Activated naive CD8-positive, alpha-beta T cell treated with anti-CD3 and anti-CD28 coated beads, Interleukin-2, amount 10 ng/mL, durations not matched to agents 7 days and 5 days (primary cell): Measurements from ENCODE around the gene KMT2D. TPM values are rescaled to one million over a fixed set of nuclear protein-coding genes. Genes with fewer than 3 reads are reported as not detected.

Experiments
- ATAC-seq: fragments of 150-1000 bp; cut with Tn5 transposase; one replicate; pipeline ENCODE4 v1.10.0; 2021; ENCODE audit warnings: low read depth, moderate library complexity
- POLR2A ChIA-PET: fragments of 350-600 bp; sonication (Branson Sonifier 250); formaldehyde crosslinking; loops from one replicate; lab custom pipeline; 2021; ENCODE audit warnings: antibody characterized with exemption; lab: Charles Lee
- DNase-seq: peaks from one replicate; pipeline ENCODE4 v3.0.0; 2021
- H3K27ac Mint-ChIP-seq: one replicate; pipeline ENCODE4 v1.8.0; 2022; ENCODE audit warnings: mild to moderate bottlenecking, mixed read lengths
- H3K27me3 Mint-ChIP-seq: one replicate; pipeline ENCODE4 v1.8.0; 2022; ENCODE audit warnings: mild to moderate bottlenecking, moderate library complexity, mixed read lengths
- H3K36me3 Mint-ChIP-seq: one replicate; pipeline ENCODE4 v1.8.0; 2021; ENCODE audit warnings: mild to moderate bottlenecking, mixed read lengths
- H3K4me1 Mint-ChIP-seq: one replicate; pipeline ENCODE4 v1.8.0; 2021; ENCODE audit warnings: mixed read lengths
- H3K4me3 Mint-ChIP-seq: one replicate; pipeline ENCODE4 v1.8.0; 2022; ENCODE audit warnings: mild to moderate bottlenecking, moderate library complexity, mixed read lengths
- H3K9me3 Mint-ChIP-seq: one replicate; pipeline ENCODE4 v1.8.0; 2021; ENCODE audit warnings: mixed read lengths
- total RNA-seq, 2 experiments: library from RNA; stranded (reverse); gene quantifications; one replicate each; pipeline ENCODE4 v1.2.3, GENCODE V29; 2021

The KMT2D gene
- total RNA-seq, 2 experiments from 2014 or later: 123 to 129 TPM

- Mint-ChIP-seq H3K4me3 (peak within 1 kb of the TSS; percentile 52), H3K36me3 (peaks cover 10% of the 10 kb centered on the region), H3K27me3 (peaks cover 51% of the 10 kb centered on the region), H3K27ac (no peak within 1 kb of the TSS), H3K4me1 (peaks cover 30% of the 10 kb centered on the region), H3K9me3 (no peaks in the 10 kb centered on the region)
- DNase-seq (peak; percentile 38), ATAC-seq (no peak)
- POLR2A ChIA-PET: interaction anchor here (0.6 to 1.9 kb wide), 11 partner anchors 11 to 98 kb away, joined by 3 to 14 read pairs (median 4); partner anchors contain the start of genes RHEBL1, TUBA1A and TUBA1B
These were observed 33.8 kb upstream of the KMT2D start, which contains the start of gene DHH for GRCh38 chr12:49094160-49094974. Gene DHH (minus strand): TSS chr12:49094801. CDS start chr12:49094512, 289 bp downstream.

- POLR2A ChIA-PET: interaction anchor here (1.1 to 1.9 kb wide), 6 partner anchors 11 to 37 kb away, joined by 3 to 14 read pairs (median 4); partner anchors contain the start of gene TUBA1B
- Mint-ChIP-seq H3K9me3 (no peaks in the 10 kb centered on the region), H3K4me3 (peak overlapping the region; percentile 52), H3K4me1 (peaks cover 30% of the 10 kb centered on the region), H3K27ac (no peak overlapping the region), H3K36me3 (peaks cover 10% of the 10 kb centered on the region), H3K27me3 (peaks cover 57% of the 10 kb centered on the region)
- ATAC-seq: no peak
- no peak for DNase-seq
These were observed 33.2 kb upstream of the KMT2D start for GRCh38 chr12:49093792-49094159.

GRCh38 chr12:49092816-49093406 is 32.3 kb upstream of the KMT2D start:
- Mint-ChIP-seq H3K27me3 (peaks cover 62% of the 10 kb centered on the region), H3K4me1 (peaks cover 35% of the 10 kb centered on the region), H3K9me3 (no peaks in the 10 kb centered on the region), H3K27ac (no peak overlapping the region), H3K4me3 (no peak overlapping the region), H3K36me3 (peaks cover 10% of the 10 kb centered on the region)
- ATAC-seq (no peak), DNase-seq (no peak)
- POLR2A ChIA-PET: interaction anchor here (1.1 to 1.2 kb wide), 3 partner anchors 12 to 28 kb away, joined by 3 to 6 read pairs (median 3); no protein-coding TSS in a partner anchor

- H3K36me3 Mint-ChIP-seq: peaks cover 10% of the 10 kb centered on the region
- DNase-seq (peak; percentile 67), ATAC-seq (peak; percentile 23)
- H3K27me3 Mint-ChIP-seq: peaks cover 62% of the 10 kb centered on the region
- H3K4me3 Mint-ChIP-seq: peak overlapping the region; percentile 67
- H3K9me3 Mint-ChIP-seq: no peaks in the 10 kb centered on the region
- peaks cover 42% of the 10 kb centered on the region for H3K4me1 Mint-ChIP-seq
- H3K27ac Mint-ChIP-seq: no peak overlapping the region
- POLR2A ChIA-PET: interaction anchor here (1.2 to 1.3 kb wide), 3 partner anchors 23 to 39 kb away, joined by 4 to 7 read pairs (median 6); partner anchors contain the start of genes RHEBL1 and TUBA1B
These were observed 31.7 kb upstream of the KMT2D start for GRCh38 chr12:49092086-49092815.

- POLR2A ChIA-PET: interaction anchor here (1.2 to 1.3 kb wide), 3 partner anchors 22 to 40 kb away, joined by 4 to 7 read pairs (median 6); partner anchors contain the start of genes RHEBL1 and TUBA1B
- no peak overlapping the region for H3K27ac Mint-ChIP-seq
These were observed 31.2 kb upstream of the KMT2D start for GRCh38 chr12:49091836-49092085.

GRCh38 chr12:49091056-49091835 is 30.7 kb upstream of the KMT2D start:
- ATAC-seq: no peak
- DNase-seq: peak; percentile 45
- Mint-ChIP-seq H3K27me3 (peaks cover 62% of the 10 kb centered on the region), H3K4me1 (peaks cover 50% of the 10 kb centered on the region), H3K9me3 (no peaks in the 10 kb centered on the region), H3K27ac (no peak overlapping the region), H3K36me3 (peaks cover 6% of the 10 kb centered on the region), H3K4me3 (peak overlapping the region; percentile 70)
- POLR2A ChIA-PET: interaction anchor here (1.2 to 1.3 kb wide), 3 partner anchors 22 to 40 kb away, joined by 4 to 7 read pairs (median 6); partner anchors contain the start of genes RHEBL1 and TUBA1B

More at GRCh38 chr12:49091836-49092085, 31.2 kb upstream of the KMT2D start:
- ATAC-seq (no peak), DNase-seq (no peak)
- Mint-ChIP-seq H3K27me3 (peaks cover 62% of the 10 kb centered on the region), H3K4me3 (peak overlapping the region; percentile 67), H3K4me1 (peaks cover 47% of the 10 kb centered on the region), H3K36me3 (peaks cover 9% of the 10 kb centered on the region), H3K9me3 (no peaks in the 10 kb centered on the region)

GRCh38 chr12:49089821-49090773 is 29.5 kb upstream of the KMT2D start:
- peaks cover 2% of the 10 kb centered on the region for H3K36me3 Mint-ChIP-seq
- peaks cover 53% of the 10 kb centered on the region for H3K4me1 Mint-ChIP-seq
- POLR2A ChIA-PET: interaction anchor here (0.8 to 2.1 kb wide), 4 partner anchors 10 to 41 kb away, joined by 3 to 7 read pairs (median 4); partner anchors contain the start of gene TUBA1B
- DNase-seq (peak; percentile 68), ATAC-seq (peak; percentile 19)
- H3K27me3 Mint-ChIP-seq: peaks cover 57% of the 10 kb centered on the region
- H3K9me3 Mint-ChIP-seq: no peaks in the 10 kb centered on the region
- peak overlapping the region; percentile 74 for H3K4me3 Mint-ChIP-seq
- H3K27ac Mint-ChIP-seq: no peak overlapping the region

- Mint-ChIP-seq H3K9me3 (no peaks in the 10 kb centered on the region), H3K4me1 (peaks cover 55% of the 10 kb centered on the region), H3K27ac (no peak overlapping the region), H3K36me3 (no peaks in the 10 kb centered on the region), H3K27me3 (peaks cover 50% of the 10 kb centered on the region), H3K4me3 (peak overlapping the region; percentile 15)
- no peak for DNase-seq
- POLR2A ChIA-PET: interaction anchor here (0.5 to 3.2 kb wide), 12 partner anchors 9 to 175 kb away, joined by 3 to 30 read pairs (median 4); partner anchors contain the start of genes RHEBL1, TUBA1A, TUBA1B and TUBA1C
- no peak for ATAC-seq
These were observed 28.3 kb upstream of the KMT2D start for GRCh38 chr12:49088932-49089330.

- Mint-ChIP-seq H3K9me3 (no peaks in the 10 kb centered on the region), H3K4me1 (peaks cover 49% of the 10 kb centered on the region), H3K4me3 (peak overlapping the region; percentile 46), H3K27ac (no peak overlapping the region), H3K36me3 (no peaks in the 10 kb centered on the region), H3K27me3 (peaks cover 44% of the 10 kb centered on the region)
- peak; percentile 69 for DNase-seq
- POLR2A ChIA-PET: interaction anchor here (0.5 to 3.2 kb wide), 11 partner anchors 10 to 176 kb away, joined by 3 to 30 read pairs (median 4); partner anchors contain the start of genes RHEBL1, TUBA1A, TUBA1B and TUBA1C
- ATAC-seq: peak; percentile 86
These were observed 27.7 kb upstream of the KMT2D start for GRCh38 chr12:49088150-49088931.

- ATAC-seq: no peak
- POLR2A ChIA-PET: interaction anchor here (1.0 to 3.2 kb wide), 5 partner anchors 13 to 66 kb away, joined by 3 to 30 read pairs (median 8); partner anchors contain the start of genes RHEBL1 and TUBA1B
- no peaks in the 10 kb centered on the region for H3K36me3 Mint-ChIP-seq
- H3K27me3 Mint-ChIP-seq: peaks cover 23% of the 10 kb centered on the region
- H3K4me3 Mint-ChIP-seq: no peak overlapping the region
- H3K4me1 Mint-ChIP-seq: peaks cover 41% of the 10 kb centered on the region
- no peak for DNase-seq
- no peak overlapping the region for H3K27ac Mint-ChIP-seq
- H3K9me3 Mint-ChIP-seq: no peaks in the 10 kb centered on the region
These were observed 25.5 kb upstream of the KMT2D start for GRCh38 chr12:49086116-49086515.
